Heart right ventricle (tissue), 16 donors: ENCODE measurements around the gene ACOXL. TPM values are rescaled to one million over a fixed set of nuclear protein-coding genes. Genes with fewer than 3 reads are reported as not detected.

Experiments used
- ATAC-seq, 8 donors: fragments of 200-7000 bp; cut with Tn5 transposase; one replicate each; pipeline ENCODE4 v1.9.1; 2020; ENCODE audit warnings: mild to moderate bottlenecking in 8 of 8, moderate library complexity in 8 of 8, moderate number of reproducible peaks in 1 of 8
- DNase-seq, 2 donors: peaks; one replicate each; pipeline ENCODE4 v3.0.0-alpha.2; 2020
- H3K27ac ChIP-seq, 10 donors: fragments of 200-600 bp; sonication (generic) in 2 of 10; one replicate each; pipeline versions ENCODE4 v1.5.0 to v1.8.0; 2020 to 2022; ENCODE audit warnings: mild to moderate bottlenecking in 3 of 10
- H3K27me3 ChIP-seq, 7 donors: fragments of 200-600 bp; one replicate each; pipeline ENCODE4 v1.8.0; 2021 to 2022; ENCODE audit warnings: mild to moderate bottlenecking in 2 of 7
- H3K36me3 ChIP-seq, 9 donors: fragments of 200-600 bp; sonication (generic) in 1 of 9; one replicate each; pipeline versions ENCODE4 v1.5.0 to v1.8.0; 2020 to 2022; ENCODE audit warnings: mild to moderate bottlenecking in 2 of 9
- H3K4me1 ChIP-seq, 9 donors: fragments of 200-600 bp; sonication (generic) in 1 of 9; one replicate each; pipeline versions ENCODE4 v1.5.0 to v1.8.0; 2020 to 2022; ENCODE audit warnings: mild to moderate bottlenecking in 4 of 9
- H3K4me3 ChIP-seq, 10 donors: fragments of 200-600 bp; sonication (generic) in 2 of 10; one replicate each; pipeline versions ENCODE4 v1.5.0 to v1.8.0; 2020 to 2022; ENCODE audit warnings: mild to moderate bottlenecking in 7 of 10, moderate library complexity in 2 of 10
- H3K9me3 ChIP-seq, 11 donors: fragments of 200-600 bp in 10 of 11; sonication (generic) in 2 of 11; one replicate each; pipeline versions ENCODE4 v1.5.0 to v1.8.0; 2013 to 2022; ENCODE audit warnings: mild to moderate bottlenecking in 2 of 11, control low read depth in 1 of 11, moderate library complexity in 1 of 11
- WGBS, 2 donors: extraction: QIAGEN DNeasy Blood & Tissue Kit; methylation state at CpG; one replicate each; pipeline ENCODE4 v1.1.7; 2013; ENCODE audit warnings: inconsistent platforms in 1 of 2; 5-methylcytosine and 5-hydroxymethylcytosine counted together
- intact Hi-C, 10 donors: fragments of 100-400 bp; cut with DNase I; formaldehyde crosslinking; loops; one replicate each; pipeline versions ENCODE4 v1.11.1 to v1.14.2; 2022
- polyA plus RNA-seq, 2 donors: library from polyadenylated mRNA; stranded (reverse); fragments of 200-250 nt; gene quantifications; one replicate each; pipeline ENCODE4 v1.2.3, GENCODE V29; 2013
- total RNA-seq, 10 donors: library from RNA; stranded (reverse); fragmentation: NEBNext Ultra II Directional in 3 of 10; extraction: Animal tissue kit (Norgen Biotek cat#: 25700) in 3 of 10; gene quantifications; one replicate each; pipeline versions ENCODE4 v1.2.1 to v1.2.4, GENCODE V29; 2021 to 2023
- TF ChIP-seq, protein P1 (sequence below), 9 donors: fragments of 200-600 bp; sonication (generic) in 2 of 9; IDR thresholded peaks; one replicate each; pipeline versions ENCODE4 v1.5.0 to v1.8.0; 2021 to 2022; ENCODE audit warnings: antibody characterized with exemption in 9 of 9, mild to moderate bottlenecking in 5 of 9, moderate library complexity in 1 of 9
- donor health status: Arrhythmogenic right ventricular cardiomyopathy.
- donor health status: ischemic (EF 13 %, LVEDD 7.1; RV severe dilation, severe dysfunction).
- donor health status: healthy with polysubstance abuse.
- donor health status: DM: no; HTN: yes; CAD: no.
- donor health status: DM: no; HTN: no; CAD: no.
- donor health status: ischemic (EF 25% LVEDD 6.9; RV normal size, moderate dysfunction).
- donor health status: ischemic (EF 25% LVEDD 5.7; RV mildly dilated, moderate dysfunction).
- donor health status: healthy.
- donor health status: DM: yes; HTN: yes; CAD: no.
- donor health status: Ischemic cardiomyopathy.
- donor health status: ischemic (EF 35%, LVEDD 5.7; RV mildly dilated, moderate dysfunction).
- donor health status: nonischemic (EF 11% LVEDD 7.7; RV severe dilation, severe dysfunction).
- donor health status: DM: yes; HTN: yes; CAD: no.
- donor health status: PGD.
- donor health status: ischemic (EF 29% LVEDD 5.4; RV normal size, mild dysfunction).
- donor health status: nonischemic (EF 23%, LVEDD 6.1; RV moderate dilation, normal function).

ACOXL gene
- total and polyA plus RNA-seq, 12 donors: not detected

DNA sequence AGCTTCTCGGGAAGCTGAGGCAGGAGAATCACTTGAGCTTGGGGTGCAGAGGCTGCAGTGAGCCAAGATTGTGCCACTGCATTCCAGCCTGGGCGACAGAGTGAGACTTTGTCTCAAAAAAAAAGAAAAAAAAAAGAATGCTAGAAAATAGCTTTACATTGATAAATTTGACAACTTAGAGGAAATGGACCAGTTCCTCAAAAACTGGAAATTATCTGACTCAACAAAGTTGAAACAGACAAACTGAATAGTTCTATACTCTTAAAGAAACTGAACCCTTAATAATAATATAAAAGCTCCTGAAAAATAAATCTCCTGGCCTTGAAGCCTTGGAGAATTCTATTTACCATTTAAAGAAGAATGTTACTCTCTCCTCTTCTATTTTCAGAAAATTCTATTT is 237.3 kb downstream of the ACOXL start:
- WGBS, 2 donors: 78 to 83% methylated on average over 2 of the region's 2 CpGs
- H3K27ac ChIP-seq: no peak overlapping the region
- no peak overlapping the region for H3K4me3 ChIP-seq
- DNase-seq (no peak), ATAC-seq (no peak)
- TF ChIP-seq, protein P1, sequence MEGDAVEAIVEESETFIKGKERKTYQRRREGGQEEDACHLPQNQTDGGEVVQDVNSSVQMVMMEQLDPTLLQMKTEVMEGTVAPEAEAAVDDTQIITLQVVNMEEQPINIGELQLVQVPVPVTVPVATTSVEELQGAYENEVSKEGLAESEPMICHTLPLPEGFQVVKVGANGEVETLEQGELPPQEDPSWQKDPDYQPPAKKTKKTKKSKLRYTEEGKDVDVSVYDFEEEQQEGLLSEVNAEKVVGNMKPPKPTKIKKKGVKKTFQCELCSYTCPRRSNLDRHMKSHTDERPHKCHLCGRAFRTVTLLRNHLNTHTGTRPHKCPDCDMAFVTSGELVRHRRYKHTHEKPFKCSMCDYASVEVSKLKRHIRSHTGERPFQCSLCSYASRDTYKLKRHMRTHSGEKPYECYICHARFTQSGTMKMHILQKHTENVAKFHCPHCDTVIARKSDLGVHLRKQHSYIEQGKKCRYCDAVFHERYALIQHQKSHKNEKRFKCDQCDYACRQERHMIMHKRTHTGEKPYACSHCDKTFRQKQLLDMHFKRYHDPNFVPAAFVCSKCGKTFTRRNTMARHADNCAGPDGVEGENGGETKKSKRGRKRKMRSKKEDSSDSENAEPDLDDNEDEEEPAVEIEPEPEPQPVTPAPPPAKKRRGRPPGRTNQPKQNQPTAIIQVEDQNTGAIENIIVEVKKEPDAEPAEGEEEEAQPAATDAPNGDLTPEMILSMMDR (IDR thresholded peaks at IDR 0.05): no peak
- intact Hi-C loops: loop anchor here in 1 of 10 donors (10.0 kb wide), 1 partner anchor 75 kb away; no protein-coding TSS in a partner anchor
- H3K4me1 ChIP-seq: peaks cover 0 to 9% (median 0%) of the 10 kb centered on the region in 9 donors
- peaks cover 0 to under 1% (median 0%) of the 10 kb centered on the region in 7 donors for H3K27me3 ChIP-seq
- H3K9me3 ChIP-seq: no peaks in the 10 kb centered on the region
- no peaks in the 10 kb centered on the region for H3K36me3 ChIP-seq

DNA sequence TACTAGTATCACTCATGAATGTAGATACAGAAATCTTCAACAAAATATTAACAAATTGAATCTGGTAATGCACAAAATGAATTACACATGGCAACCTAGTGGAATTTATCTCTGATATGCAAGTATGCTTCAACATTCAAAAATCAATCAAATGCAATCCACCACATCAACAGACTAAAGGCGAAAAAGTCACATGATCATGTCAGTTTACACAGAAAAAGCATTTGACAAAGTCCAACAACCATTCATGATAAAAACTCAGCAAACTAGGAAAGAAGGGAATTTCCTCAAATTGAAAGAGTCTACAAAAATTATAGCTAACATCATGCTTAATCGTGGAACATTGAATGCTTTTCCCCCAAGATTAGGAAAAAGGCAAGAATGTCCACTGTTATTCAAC is 237.8 kb downstream of the ACOXL start:
- ATAC-seq (no peak), DNase-seq (no peak)
- no peak overlapping the region for H3K27ac ChIP-seq
- intact Hi-C loops: loop anchor here in 1 of 10 donors (10.0 kb wide), 1 partner anchor 75 kb away; no protein-coding TSS in a partner anchor
- peaks cover 0 to 9% (median 0%) of the 10 kb centered on the region in 9 donors for H3K4me1 ChIP-seq
- WGBS, 2 donors: 76 to 89% methylated on average over 2 of the region's 2 CpGs
- TF ChIP-seq, protein P1 (IDR thresholded peaks at IDR 0.05): no peak
- H3K27me3 ChIP-seq: peaks cover 0 to 3% (median 0%) of the 10 kb centered on the region in 7 donors
- H3K36me3 ChIP-seq: no peaks in the 10 kb centered on the region
- no peak overlapping the region for H3K4me3 ChIP-seq
- no peaks in the 10 kb centered on the region for H3K9me3 ChIP-seq

DNA sequence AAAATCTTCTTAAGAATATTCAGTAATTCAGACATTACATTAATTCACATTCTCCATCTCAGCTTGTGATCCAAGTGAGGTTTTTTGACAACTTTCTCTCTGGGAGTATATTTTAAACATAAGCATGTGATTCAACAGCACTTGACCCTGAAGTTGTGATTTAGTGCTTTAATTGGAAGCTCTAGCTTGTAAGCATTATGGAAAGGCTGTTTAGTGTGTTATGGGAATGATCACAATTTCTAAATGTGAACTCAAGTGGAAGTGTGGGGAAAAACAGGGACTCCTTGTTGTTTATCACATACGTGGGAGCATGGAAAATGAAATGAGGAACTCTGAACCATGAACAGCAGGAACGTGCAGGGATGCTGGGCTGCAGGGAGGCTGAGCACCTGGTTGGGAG is 239.4 kb downstream of the ACOXL start:
- Histone ChIP-seq H3K36me3 (no peaks in the 10 kb centered on the region), H3K27ac (no peak overlapping the region), H3K4me1 (peaks cover 0 to 9% (median 0%) of the 10 kb centered on the region in 9 donors), H3K4me3 (no peak overlapping the region), H3K27me3 (peaks cover 0 to 3% (median 0%) of the 10 kb centered on the region in 7 donors), H3K9me3 (no peaks in the 10 kb centered on the region)
- intact Hi-C loops: loop anchor here in 1 of 10 donors (10.0 kb wide), 1 partner anchor 77 kb away; no protein-coding TSS in a partner anchor
- TF ChIP-seq, protein P1 (IDR thresholded peaks at IDR 0.05): no peak
- no peak for ATAC-seq
- DNase-seq: no peak
- WGBS, 2 donors: 48 to 51% methylated on average over 2 of the region's 2 CpGs

DNA sequence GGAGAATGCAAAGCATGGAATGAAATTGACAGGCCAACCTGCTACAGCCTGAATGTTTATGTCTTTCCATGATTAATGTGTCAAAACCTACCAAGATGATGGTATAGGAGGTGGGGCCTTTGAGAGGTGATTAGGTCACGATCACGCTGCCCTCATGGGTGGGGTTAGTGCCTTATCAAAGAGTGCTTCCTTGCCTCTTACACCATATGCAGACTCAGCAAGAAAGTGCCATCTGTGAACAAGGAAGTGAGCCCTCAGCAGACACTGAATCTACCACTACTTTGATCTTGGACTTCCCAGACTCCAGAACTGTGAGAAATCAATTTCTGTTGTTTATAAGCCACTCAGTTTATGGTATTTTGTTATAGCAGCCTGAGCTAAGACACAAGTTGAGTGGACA is 240.9 kb downstream of the ACOXL start:
- Histone ChIP-seq H3K4me1 (peaks cover 0 to under 1% (median 0%) of the 10 kb centered on the region in 9 donors), H3K36me3 (no peaks in the 10 kb centered on the region), H3K9me3 (no peaks in the 10 kb centered on the region), H3K4me3 (no peak overlapping the region), H3K27me3 (peaks cover 0 to 3% (median 0%) of the 10 kb centered on the region in 7 donors), H3K27ac (no peak overlapping the region)
- 64 to 79% methylated on average over 2 of the region's 2 CpGs for WGBS, 2 donors
- TF ChIP-seq, protein P1 (IDR thresholded peaks at IDR 0.05): no peak
- ATAC-seq (no peak), DNase-seq (no peak)
- intact Hi-C loops: loop anchor here in 1 of 10 donors (10.0 kb wide), 1 partner anchor 78 kb away; no protein-coding TSS in a partner anchor
